HG03280 (cell line): ENCODE results near the gene TMEM232.
"Not testable (repeated sequence)": the region's sequence is repeated elsewhere in the genome, so short reads cannot be mapped to it uniquely, and the experiment has no call there.

Source experiments
- ATAC-seq: cut with Tn5 transposase; IDR thresholded peaks from one replicate; pipeline ENCODE4 v1.9.1; 2021; ENCODE audit warnings: mild to moderate bottlenecking, moderate library complexity; ENCODE audit not compliant: unreplicated experiment

TMEM232 gene

DNA sequence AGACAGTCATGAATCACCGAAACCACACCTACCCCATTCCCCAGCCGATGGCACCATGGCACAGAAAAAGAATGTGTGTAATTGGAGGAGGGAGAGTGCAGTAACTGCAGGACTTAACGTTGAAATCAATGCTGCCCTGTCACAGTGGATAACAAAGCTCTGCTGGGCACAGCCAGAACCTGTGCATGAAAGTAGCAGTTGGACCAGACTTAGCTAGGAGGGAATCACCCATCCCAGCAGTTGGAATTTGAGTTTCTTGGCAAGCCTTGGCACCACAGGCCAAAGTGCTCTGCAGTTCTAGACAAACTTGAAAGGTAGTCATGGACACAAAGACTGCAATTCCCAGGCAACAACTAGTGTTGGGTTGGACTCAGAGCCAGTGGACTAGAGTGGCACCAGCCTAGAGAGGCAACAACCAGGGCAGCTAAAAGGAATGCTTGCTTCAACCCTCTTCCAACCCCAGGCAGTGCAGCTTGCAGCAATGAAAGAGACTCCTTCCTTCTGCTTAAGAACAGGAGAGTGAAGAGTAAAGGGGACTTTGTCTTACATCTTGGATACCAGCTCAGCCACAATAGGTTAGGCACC lies 19.1 kb downstream of the TMEM232 start:
- no peak for ATAC-seq

DNA sequence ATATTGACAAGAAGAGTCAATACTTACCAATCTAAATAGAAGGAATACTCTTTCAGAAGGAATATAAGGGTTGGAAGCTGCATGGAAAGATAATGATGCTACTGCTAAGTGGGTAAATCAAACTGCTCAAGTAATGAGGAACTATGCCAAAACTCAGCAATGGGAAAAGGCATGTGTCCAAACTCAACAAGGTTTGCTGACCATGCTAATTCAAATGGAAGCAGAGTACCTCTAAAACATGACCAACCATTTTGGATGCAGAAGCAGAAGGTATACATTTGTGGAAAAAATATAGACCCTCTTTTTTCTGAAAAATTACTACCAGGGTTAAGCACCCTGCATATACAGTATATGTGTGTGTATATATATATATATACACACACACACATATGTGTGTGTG lies 21.1 kb downstream of the TMEM232 start:
- no peak for ATAC-seq

- ATAC-seq, result no peak
Observed at GRCh38 chr5:110703481-110703880, 23.0 kb downstream of the TMEM232 start.

GRCh38 chr5:110702704-110703103 lies 23.8 kb downstream of the TMEM232 start:
- ATAC-seq, result no peak

GRCh38 chr5:110702300-110702699 lies 24.2 kb downstream of the TMEM232 start:
- ATAC-seq, result no peak

- ATAC-seq, result not testable (repeated sequence)
Observed at GRCh38 chr5:110692669-110693068, 33.8 kb downstream of the TMEM232 start.

DNA sequence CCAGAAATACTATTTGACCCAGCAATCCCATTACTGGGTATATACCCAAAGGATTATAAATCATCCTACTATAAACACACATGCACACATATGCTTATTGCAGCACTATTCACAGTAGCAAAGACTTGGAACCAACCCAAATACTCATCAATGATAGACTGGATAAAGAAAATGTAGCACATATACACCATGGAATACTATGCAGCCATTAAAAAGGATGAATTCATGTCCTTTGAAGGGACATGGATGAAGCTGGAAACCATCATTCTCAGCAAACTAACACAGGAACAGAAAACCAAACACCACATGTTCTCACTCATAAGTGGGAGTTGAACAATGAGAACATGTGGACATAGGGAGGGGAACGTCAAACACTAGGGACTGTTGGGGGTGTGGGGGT lies 35.9 kb downstream of the TMEM232 start:
- ATAC-seq, result not testable (repeated sequence)

GRCh38 chr5:110687485-110687884 lies 39.0 kb downstream of the TMEM232 start:
- ATAC-seq, result peak; percentile 71

GRCh38 chr5:110686270-110686669 lies 40.2 kb downstream of the TMEM232 start:
- no peak for ATAC-seq

- no peak for ATAC-seq
Observed at GRCh38 chr5:110681953-110682352, 44.5 kb downstream of the TMEM232 start.

GRCh38 chr5:110681109-110681508 lies 45.4 kb downstream of the TMEM232 start:
- ATAC-seq, result no peak

DNA sequence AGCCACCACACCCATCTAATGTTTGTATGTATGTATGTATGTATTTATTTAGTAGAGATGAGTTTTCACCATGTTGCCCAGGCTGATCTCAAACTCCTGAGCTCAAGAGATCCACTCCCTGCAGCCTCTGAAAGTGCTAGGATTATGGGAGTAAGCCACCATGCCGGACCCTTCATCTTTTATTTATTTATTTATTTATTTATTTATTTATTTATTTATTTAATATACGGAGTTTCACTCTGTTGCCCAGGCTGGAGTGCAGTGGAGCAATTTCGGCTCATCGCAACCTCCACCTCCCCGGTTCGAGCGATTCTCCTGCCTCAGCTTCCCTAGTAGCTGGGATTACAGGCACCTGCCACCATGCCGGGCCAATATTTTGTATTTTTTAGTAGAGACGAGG lies 49.9 kb downstream of the TMEM232 start:
- ATAC-seq, result not testable (repeated sequence)

- no peak for ATAC-seq
Observed at GRCh38 chr5:110665184-110665726, 61.2 kb downstream of the TMEM232 start.

DNA sequence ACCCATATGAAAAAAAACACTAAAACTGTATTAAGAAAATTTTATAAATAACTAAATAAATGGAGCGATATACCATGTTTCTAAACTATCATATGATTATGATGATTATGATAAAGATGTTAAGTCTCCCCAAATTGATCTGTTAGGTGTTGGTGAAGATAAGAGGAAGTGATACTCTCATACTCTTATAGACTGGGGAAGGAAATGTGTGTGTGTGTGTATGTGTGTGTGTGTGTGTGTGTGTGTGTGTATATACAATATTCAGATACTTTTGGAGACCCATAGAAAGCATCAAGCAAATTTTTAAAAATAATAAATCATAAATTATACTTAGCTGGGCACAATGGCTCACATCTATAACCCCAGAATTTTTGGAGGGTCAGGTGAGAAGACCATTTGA lies 62.9 kb downstream of the TMEM232 start:
- ATAC-seq, result peak; percentile 84

DNA sequence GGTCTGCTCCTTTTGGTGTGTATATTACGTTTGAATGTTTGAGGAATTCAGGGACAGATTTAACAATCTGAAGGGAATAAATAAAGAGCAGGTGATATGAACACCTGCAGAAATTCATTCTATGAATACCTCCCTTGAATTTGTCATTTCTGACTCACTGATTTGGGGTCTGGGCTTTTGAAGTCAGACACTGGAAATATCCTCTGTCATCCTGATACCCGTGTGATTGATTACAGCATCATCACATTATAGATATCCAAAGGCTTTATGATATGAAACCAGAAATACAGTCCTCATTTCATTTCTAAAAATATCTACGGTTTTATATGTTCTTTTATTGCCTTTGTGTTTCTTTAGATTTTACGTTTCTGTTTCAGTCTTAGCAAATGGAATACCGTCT lies 68.5 kb downstream of the TMEM232 start:
- no peak for ATAC-seq

GRCh38 chr5:110653231-110653970 lies 73.1 kb downstream of the TMEM232 start:
- ATAC-seq, result no peak

- no peak for ATAC-seq
Observed at GRCh38 chr5:110651507-110651906, 75.0 kb downstream of the TMEM232 start.

DNA sequence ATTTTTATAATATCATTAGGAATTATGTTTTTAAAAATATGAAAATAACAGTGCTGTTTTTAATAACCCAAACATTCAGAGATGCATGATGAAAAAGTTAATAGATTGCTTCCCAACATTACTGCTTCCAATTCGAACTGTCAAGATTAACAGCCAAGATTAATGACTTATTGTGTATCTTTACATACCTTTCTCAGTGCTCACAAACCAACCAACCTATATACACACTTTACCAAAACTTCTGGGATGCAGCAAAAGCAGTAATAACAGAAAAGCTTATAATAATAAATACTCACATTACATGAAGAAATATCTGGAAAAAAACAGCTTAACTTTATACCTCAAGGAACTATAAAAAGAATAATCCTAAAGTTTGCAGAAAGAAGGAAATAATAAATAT lies 82.1 kb downstream of the TMEM232 start:
- no peak for ATAC-seq

- ATAC-seq, result no peak
Observed at GRCh38 chr5:110638970-110639902, 87.2 kb downstream of the TMEM232 start.

DNA sequence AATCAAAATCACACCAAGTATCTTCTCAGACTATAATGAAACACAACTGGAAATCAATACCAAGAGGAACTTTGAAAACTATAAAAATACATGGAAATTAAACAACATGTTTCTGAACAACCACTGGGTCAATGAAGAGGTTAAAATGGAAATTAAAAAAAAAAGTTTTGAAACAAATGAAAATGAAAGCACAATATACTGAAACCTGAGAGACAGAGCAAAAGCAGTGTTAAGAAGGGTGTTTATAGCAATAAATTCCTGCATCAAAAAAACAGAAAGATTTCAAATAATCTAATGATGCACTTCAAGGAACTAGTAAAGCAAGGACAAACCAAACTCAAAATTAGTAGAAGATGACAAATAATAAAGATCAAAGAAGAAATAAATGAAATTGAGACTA lies 92.0 kb downstream of the TMEM232 start:
- ATAC-seq, result no peak

DNA sequence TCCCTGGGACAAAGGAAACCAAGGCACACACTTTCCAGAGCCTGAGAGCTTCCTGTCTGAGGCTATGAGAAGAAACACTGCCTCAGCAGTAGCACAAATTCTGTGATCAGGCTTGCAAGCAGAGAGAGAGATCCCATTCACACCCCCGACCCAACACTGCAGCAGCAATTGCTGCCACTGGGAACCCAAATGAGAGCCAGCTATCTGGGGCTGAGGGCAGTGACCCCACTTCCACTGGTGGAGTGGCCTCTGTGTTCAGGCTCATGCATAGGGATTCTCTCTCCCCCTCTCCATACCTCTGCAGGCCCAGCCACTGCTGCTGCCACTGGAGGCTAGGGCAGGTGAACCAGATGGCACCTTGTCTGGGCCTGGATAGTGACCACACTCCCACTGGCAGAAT lies 95.2 kb downstream of the TMEM232 start:
- no peak for ATAC-seq
